ENCODE measurements around the gene AMZ2.
A peak's percentile ranks its signal among the peaks of the same experiment; 100 is the strongest.

The AMZ2 gene

DNA sequence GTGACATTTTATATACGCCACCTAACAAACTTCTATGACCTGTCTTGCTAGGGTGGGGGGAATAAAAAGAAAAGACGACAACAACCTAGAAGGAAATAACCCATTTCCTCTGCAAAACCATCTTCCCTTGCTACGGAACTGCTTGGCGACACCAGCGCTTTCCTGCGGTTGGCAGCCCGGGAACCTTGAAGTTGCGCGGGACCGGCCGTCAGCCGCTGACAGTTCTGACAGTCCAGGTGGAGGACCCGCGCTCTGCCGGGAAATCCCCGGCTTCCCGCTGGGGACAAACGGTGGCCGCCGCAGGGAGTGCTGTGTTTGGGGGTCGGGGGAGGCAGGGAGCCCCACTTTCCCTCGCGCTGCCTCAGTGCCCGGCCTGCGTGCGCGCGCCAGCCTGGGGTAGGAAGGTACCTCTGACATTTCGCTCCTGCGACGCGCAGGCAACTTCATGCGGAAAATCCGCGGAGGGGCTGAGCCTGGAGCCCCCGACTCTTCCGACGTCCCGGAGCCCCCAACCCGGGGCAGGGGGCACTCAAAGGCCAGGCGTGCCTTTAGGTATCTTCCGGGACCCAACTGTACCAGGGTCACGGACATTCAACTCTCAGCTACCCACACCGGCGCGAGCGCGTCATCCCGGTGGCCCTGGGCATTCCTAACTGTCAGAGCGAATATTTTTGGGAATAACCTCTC, 42.6 kb downstream of the AMZ2 start:
- DNase-seq (ENCODE audit: low read depth in 1 of 2, low spot score in 1 of 2): peak; percentile 18 to 40

DNA sequence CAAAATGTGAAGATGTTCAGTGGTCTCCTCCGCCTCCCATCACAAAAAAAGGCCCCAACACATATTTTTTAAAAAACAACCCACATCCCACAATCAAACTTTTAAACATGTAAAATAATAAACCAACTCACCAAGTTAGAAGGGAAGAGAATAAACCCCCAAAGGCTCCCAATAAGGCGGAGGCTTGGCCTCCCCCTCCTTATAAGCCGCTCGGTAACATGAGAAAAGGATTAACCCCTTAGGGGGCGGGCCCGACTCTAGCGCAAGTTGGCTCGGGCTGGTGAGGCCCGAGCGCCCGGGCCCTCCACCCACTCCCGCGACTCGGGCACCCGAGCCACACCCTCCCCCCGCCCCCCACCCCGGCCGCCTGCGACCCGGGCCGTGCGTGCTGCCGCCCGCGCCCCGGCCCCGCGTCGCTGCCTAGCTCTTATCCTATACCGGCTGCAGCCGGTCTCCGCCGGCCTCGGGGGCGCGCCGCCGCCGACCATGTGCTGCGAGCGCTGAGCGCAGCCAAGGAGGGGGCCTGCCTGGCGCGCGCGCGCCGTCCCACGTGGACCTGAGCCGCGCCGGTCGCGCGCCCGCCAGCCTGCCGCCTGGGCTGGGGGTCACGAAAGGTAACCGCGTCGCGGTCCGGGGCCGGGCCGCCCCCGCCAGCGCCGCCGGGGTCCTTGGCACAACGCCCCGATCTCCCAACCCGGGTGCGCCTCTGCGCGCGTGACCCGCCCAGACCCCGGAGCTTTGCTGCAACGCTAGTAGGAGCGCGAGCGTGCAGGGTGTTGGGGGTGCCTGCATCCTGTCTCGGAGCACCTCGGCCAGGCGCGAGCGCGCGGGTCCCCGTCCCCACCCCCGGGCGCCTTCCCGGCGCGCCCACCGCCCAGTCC, 43.4 kb downstream of the AMZ2 start, which contains the start of the genes ARSG and SLC16A6:
TSS of gene ARSG (plus strand) at position 541 of the 881 bp plus-strand sequence. CDS start 15,999 bp downstream, outside the sequence.
TSS of gene SLC16A6 (minus strand) at position 173 of the 881 bp plus-strand sequence. CDS start 12,807 bp downstream, outside the sequence.
- DNase-seq (ENCODE audit: low read depth in 1 of 2, low spot score in 1 of 2): peak; percentile 67 to 74

DNA sequence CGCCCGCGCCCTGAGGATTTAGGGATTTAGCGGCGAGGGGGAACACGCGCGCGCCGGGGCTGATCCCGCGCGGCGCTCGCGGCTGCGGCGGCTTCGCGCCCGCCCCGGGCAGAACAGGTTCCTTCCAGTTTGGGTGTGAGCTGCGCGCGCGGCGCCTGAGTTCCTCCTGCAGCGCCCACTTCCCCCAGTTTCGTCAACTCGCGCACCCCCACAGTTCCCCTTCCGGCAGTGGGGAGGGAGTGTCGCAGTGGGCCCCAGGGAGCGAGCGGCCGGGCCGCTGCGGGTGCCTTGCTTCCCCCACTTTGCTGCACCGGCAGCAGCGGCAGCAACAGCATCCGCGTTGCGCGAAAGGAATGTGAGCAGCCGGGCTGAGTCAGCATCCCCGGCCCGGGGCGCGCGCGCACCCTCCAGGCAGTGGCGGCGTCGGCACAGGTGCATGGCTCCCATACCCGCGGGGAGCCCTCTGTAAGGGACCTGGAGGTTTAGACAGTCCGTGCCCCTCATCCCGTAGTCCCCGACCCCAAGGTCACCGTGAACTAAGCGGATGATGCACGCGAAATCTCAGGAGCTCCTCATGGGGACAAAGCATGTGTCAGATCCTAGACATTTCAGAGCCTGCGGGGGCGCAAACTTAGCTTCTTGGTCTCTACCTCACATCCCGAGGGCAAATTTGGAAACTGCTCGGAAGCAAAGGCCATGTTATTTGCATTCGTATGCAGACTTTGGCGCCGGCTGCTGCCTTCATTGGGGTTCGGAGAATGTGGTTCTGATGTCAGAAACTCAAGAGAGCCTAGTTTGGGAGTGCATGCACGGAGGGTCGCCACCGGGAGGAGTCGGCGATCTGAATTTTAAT, 44.2 kb downstream of the AMZ2 start:
- DNase-seq (ENCODE audit: low read depth in 1 of 2, low spot score in 1 of 2): peak; percentile 79 to 82

- no peak for DNase-seq (ENCODE audit: low read depth in 1 of 2, low spot score in 1 of 2)
Observed at GRCh38 chr17:68292689-68293040, 44.8 kb downstream of the AMZ2 start.

DNA sequence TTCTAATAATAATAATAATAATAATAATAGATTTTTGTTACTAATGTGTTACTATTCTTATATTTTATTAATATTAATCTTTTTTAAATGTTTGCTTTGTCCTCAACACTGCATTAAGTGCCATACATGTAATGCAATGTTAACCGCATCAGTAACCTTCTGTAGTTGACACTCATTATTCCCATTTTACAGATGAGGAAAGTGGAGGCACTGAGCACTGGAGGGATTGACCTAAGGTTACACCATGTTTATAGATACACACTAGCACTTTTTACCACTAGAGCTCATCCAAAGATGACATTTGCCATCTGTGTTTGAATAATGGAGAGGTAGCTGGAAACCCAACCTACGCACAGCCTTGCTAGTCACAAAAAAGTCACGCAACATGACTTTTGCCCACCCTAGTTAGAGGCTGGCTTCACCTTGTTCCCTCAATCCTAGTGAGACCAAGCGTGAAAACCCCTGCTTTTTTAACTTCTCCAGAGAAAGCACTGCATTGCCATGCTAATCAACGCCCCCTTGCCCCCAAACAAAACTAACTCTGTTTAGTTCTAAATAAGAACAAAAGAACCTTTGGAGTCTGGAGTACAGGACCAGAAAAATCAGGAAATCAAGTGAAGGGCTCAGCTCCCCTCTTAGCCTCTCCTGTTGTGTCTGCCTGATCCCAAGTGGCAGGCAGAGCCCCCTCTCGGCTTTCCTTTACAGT, 45.8 kb downstream of the AMZ2 start:
- no peak for DNase-seq (ENCODE audit: low read depth in 1 of 2, low spot score in 1 of 2)

GRCh38 chr17:68294196-68294555, 46.3 kb downstream of the AMZ2 start:
- no peak for DNase-seq (ENCODE audit: low read depth in 1 of 2, low spot score in 1 of 2)

DNA sequence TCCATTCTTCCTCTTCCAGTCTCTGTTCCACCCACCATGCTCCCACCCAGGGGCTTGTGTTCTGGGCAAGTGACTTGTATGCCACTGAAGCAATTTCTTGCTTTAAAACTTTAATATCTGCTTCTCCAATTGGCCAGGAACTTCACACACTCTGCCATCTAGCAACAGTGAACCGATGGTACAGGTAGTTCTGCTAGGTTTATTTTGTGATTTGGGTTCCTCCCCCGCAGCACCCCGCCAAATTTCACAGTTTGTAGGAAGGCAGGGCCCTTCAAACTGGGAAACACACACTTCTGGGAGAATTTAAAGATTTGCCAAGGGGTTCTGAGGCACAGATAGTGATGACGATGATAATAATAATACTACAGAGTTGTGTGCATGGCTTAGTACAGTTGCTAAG, 46.8 kb downstream of the AMZ2 start:
- DNase-seq (ENCODE audit: low read depth in 1 of 2, low spot score in 1 of 2): no peak

DNA sequence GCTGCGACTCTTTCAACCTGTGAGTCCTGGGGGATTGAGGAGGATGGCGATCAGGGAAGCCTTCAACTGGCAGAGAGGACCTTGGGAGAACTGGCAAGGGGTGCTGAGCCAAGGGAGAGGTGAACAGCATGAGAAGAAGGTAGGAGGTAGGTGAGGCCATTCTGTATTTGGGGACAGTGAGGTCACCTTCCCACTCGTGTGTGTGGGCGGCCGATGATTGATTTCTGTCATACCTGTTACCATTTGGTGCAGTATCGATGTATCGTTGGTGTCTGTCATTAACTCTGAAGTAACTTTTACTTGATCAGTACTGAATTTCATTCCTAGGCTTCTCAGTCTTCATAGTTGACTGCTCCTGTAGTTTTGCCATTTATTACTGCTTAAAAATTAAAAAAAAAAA, 47.2 kb downstream of the AMZ2 start:
- no peak for DNase-seq (ENCODE audit: low read depth in 1 of 2, low spot score in 1 of 2)

DNA sequence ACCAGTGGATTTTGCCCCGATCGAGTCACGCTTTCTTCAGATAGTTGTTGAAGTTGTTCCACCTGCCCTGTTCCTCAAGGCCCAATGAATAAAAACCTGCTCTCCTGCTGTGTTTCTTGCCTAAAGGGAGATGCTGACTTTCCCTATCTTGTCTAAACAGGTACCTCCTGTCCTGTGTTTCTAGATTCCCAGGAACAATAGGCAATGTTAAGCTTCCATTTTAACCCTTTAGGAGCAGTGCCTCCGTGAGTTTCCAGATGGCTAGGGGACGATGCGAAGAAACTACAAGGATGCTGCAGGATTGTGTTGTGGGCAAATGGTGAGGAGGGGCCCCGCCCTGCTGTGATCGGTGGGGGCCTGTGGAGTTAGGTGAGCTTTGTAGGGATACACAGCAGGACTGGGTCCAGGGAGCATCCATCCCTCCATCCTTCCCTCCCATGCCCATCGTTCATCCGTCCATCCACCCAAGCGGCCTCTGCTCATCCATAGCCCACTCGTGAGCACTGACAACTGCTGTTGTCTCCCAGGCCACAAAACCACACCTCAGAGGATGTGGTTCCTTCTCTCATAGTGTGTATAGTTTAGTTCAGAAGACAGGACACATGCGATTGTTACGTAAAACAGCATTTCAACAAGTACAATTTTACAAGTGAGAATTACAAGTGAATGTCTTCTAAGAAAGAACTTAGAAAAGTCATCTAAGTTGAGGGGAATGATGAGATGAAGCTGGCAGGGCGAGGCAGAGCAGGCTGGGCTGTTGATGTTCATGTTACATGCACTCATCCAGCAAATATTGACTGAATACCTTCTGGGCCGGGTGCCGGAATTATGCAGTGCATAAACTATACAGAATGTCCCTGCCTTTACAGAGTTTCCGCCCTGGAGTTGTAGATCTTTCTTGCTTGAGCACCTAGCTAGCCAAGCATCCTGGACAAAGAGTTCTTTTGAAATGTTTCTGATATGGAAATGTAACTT, 48.7 kb downstream of the AMZ2 start:
- peak in 1 of 2 donors; percentile 26 for DNase-seq (ENCODE audit: low read depth in 1 of 2, low spot score in 1 of 2)

GRCh38 chr17:68297195-68297594, 49.4 kb downstream of the AMZ2 start:
- DNase-seq (ENCODE audit: low read depth in 1 of 2, low spot score in 1 of 2): no peak

DNA sequence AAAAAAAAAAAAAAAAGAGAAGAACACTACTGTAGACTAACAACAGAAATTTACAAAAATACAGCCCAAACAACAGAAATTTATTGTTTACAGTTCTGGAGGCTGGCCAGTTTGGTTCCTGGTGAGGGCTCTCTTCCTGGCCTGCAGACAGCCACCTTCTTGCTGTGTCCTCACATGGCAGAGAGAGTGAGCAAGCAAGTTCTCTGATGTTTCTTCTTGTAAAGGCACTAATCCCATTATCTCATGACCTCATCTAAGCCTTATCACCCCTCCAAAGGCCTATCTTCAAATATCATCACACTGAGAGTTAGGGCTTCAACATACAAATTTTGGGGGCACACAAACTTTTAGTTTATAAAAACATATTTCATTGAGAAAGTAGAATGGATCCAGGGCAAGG, 50.8 kb downstream of the AMZ2 start:
- no peak for DNase-seq (ENCODE audit: low read depth in 1 of 2, low spot score in 1 of 2)

DNA sequence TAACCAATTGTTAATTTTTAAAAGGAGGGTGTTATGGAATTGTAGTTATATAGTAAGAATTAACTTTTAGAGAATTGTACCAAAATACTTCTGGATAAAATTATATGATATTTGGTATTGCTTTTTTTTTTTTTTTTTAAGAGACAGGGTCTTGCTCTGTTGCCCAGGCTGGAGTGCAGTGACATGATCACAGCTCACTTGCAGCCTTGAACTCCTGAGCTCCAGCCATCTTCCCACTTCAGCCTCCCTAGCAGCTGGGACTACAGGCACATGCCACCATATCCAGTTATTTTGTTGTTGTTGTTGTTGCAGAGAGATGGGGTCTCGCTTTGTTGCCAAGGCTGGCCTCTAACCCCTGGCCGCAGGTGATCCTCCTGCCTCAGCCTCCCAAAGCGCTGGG, 52.0 kb downstream of the AMZ2 start:
- DNase-seq (ENCODE audit: low read depth in 1 of 2, low spot score in 1 of 2): no peak

- no peak for DNase-seq (ENCODE audit: low read depth in 1 of 2, low spot score in 1 of 2)
Observed at GRCh38 chr17:68301438-68301959, 53.7 kb downstream of the AMZ2 start.

GRCh38 chr17:68302066-68302564, 54.3 kb downstream of the AMZ2 start:
- DNase-seq (ENCODE audit: low read depth in 1 of 2, low spot score in 1 of 2): no peak

DNA sequence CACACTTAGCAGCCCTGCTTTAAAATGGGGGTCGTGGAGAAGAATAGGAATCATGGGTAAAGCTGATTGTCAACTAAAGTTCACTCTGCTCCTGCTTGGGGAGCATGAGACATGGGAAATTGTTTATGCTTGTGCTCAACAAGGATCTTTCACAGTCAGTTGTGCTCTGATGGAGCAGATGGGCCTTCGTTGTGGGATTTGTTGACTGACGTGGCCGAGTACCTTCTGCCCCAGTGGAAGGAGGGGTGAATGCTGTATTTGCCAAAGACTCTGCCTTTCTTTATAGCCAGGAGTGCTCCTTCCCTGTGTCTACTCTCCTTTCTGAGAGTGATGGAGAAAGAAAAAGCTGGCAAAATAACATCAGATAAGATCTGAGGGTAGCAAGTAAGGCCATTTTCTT, 54.8 kb downstream of the AMZ2 start:
- no peak for DNase-seq (ENCODE audit: low read depth in 1 of 2, low spot score in 1 of 2)

GRCh38 chr17:68304706-68305105, 56.9 kb downstream of the AMZ2 start:
- no peak for DNase-seq (ENCODE audit: low read depth in 1 of 2, low spot score in 1 of 2)

DNA sequence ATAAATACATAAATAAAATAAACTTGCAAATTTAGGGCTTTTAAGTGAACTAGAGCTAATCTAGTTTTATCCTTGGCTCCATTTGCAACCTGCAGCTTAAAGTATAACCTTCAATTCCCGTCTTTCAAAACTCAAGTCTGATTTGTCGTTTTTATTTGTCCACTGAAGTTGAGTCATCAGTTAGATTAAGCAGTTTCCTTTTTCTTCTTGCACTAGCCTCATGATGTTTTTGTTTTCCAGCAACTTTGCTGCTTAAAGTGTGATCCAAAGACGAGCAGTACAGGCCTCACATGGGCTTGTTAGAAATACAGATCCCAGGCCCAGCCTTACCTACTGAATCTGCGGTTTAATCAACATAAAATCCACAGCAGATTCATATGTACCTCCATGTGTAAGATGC, 57.3 kb downstream of the AMZ2 start:
- no peak for DNase-seq (ENCODE audit: low read depth in 1 of 2, low spot score in 1 of 2)
